Left renal cortex interstitium (tissue), 4 donors: ENCODE results near the gene CCDC197. TPM values are rescaled to one million over a fixed set of nuclear protein-coding genes. Genes with fewer than 3 reads are reported as not detected.

ENCODE experiments used
- DNase-seq, 4 donors: peaks; one replicate each; pipeline ENCODE4 v3.0.0-alpha.2; 2013; ENCODE audit warnings: low read depth in 4 of 4, low spot score in 2 of 4, missing footprints in 1 of 4
- polyA plus RNA-seq, 4 donors: library from polyadenylated mRNA; unstranded; fragments of 120-200 nt; gene quantifications; one replicate each; pipeline ENCODE4 v1.2.1, GENCODE V29; 2013; ENCODE audit not compliant: insufficient read length in 4 of 4

The CCDC197 gene
- polyA plus RNA-seq, 4 donors, result not detected

GRCh38 chr14:93997916-93998870 lies 1.1 kb downstream of the CCDC197 start:
- no peak for DNase-seq

GRCh38 chr14:93998871-93999403 lies 1.8 kb downstream of the CCDC197 start:
- DNase-seq, result no peak

- no peak for DNase-seq
Measured at GRCh38 chr14:93999573-93999972, 2.5 kb downstream of the CCDC197 start.

- DNase-seq, result no peak
Measured at GRCh38 chr14:94000267-94000666, 3.2 kb downstream of the CCDC197 start.

GRCh38 chr14:94001016-94001415 lies 3.9 kb downstream of the CCDC197 start:
- no peak for DNase-seq

- no peak for DNase-seq
Measured at GRCh38 chr14:94001501-94002396, 4.6 kb downstream of the CCDC197 start.

- no peak for DNase-seq
Measured at GRCh38 chr14:94003397-94003796, 6.3 kb downstream of the CCDC197 start.

- DNase-seq, result no peak
Measured at GRCh38 chr14:94004015-94004414, 6.9 kb downstream of the CCDC197 start.

GRCh38 chr14:94005324-94006073 lies 8.4 kb downstream of the CCDC197 start:
- no peak for DNase-seq

GRCh38 chr14:94008234-94008633 lies 11.1 kb downstream of the CCDC197 start:
- no peak for DNase-seq

GRCh38 chr14:94009767-94010166 lies 12.7 kb downstream of the CCDC197 start:
- DNase-seq, result no peak

GRCh38 chr14:94010625-94011024 lies 13.5 kb downstream of the CCDC197 start:
- DNase-seq, result no peak

GRCh38 chr14:94011795-94012194 lies 14.7 kb downstream of the CCDC197 start:
- no peak for DNase-seq

GRCh38 chr14:94014382-94014781 lies 17.3 kb downstream of the CCDC197 start:
- no peak for DNase-seq

- no peak for DNase-seq
Measured at GRCh38 chr14:94015223-94015622, 18.1 kb downstream of the CCDC197 start.

GRCh38 chr14:94016446-94016976 lies 19.4 kb downstream of the CCDC197 start:
- no peak for DNase-seq

- DNase-seq, result no peak
Measured at GRCh38 chr14:94018308-94018707, 21.2 kb downstream of the CCDC197 start.

GRCh38 chr14:94019329-94019728 lies 22.2 kb downstream of the CCDC197 start:
- no peak for DNase-seq

- DNase-seq, result no peak
Measured at GRCh38 chr14:94020267-94020666, 23.2 kb downstream of the CCDC197 start.

GRCh38 chr14:94021001-94021400 lies 23.9 kb downstream of the CCDC197 start:
- DNase-seq, result no peak
